GM15510 (cell line): ENCODE measurements around the gene DENND1A.

Experiments used
- POLR2A ChIP-seq: IDR thresholded peaks from 3 replicates; pipeline ENCODE4 v1.6.1; 2011; ENCODE audit warnings: borderline replicate concordance; ENCODE audit not compliant: insufficient read length; ENCODE audit errors: extremely low read depth

The DENND1A gene

GRCh38 chr9:123642291-123643278 lies 287.3 kb downstream of the DENND1A start:
- no peak for TF ChIP-seq POLR2A

DNA sequence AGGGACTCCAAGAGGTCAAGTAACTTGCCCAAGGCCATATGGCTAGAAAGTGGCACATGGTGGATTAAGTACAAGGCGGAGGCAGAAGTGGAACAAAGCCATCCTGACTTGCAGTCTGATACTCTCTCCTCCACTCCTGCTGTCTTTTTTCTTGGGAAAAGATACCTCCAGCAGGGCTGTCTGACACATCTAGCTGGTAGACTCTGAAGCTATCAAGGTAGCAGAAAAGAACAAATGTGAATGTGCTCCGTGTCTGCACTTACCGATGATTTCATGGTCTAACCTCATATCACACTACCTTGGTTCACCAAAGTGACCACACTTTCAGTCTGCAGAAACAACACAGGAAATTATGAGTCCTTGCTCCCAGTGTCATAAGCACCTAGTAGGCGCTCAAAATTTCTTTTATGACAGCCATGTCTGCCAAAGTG lies 289.1 kb downstream of the DENND1A start:
- TF ChIP-seq POLR2A: no peak

DNA sequence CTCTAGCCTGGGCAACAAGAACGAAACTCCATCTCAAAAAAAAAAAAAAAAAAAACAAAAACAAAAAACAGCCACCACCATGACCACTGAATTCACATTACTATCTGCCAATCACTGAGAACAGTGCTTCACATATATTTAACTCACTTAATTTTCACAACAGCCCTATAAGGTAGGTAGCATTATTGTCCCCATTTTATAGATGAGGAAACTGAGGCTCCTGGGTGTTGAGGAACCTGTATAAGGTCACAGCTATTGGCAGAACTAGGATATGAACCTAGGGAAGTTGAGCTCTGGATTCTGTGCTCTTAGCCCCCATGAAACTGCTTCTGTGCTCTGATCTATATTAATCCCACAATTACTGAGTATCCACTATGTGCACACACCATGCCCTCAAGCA lies 290.2 kb downstream of the DENND1A start:
- TF ChIP-seq POLR2A: no peak

GRCh38 chr9:123637945-123638634 lies 291.8 kb downstream of the DENND1A start:
- TF ChIP-seq POLR2A: no peak

- no peak for TF ChIP-seq POLR2A
Observed at GRCh38 chr9:123637606-123637944, 292.4 kb downstream of the DENND1A start.

DNA sequence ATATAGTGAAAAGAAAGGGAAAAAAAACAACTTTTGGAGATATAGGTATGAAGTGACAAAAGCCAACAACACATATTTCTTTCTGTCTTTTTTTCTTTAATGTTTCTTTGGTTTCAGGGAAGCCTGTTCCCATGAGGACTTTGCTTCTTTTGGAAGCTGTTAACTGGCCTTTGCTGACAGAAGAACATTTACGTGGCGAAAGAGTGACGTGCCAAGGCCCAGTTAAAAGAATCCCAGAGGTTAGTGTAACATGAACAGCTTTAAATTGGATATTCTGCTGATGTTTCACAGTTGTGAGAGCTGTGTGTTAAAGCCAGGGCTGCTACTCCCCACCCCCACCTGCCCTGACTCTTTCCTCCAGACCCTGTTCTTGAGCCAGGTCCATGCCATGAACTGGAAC lies 298.1 kb downstream of the DENND1A start:
- no peak for TF ChIP-seq POLR2A

- TF ChIP-seq POLR2A: no peak
Observed at GRCh38 chr9:123630233-123630632, 299.7 kb downstream of the DENND1A start.

- no peak for TF ChIP-seq POLR2A
Observed at GRCh38 chr9:123629531-123629930, 300.4 kb downstream of the DENND1A start.

GRCh38 chr9:123622711-123623241 lies 307.1 kb downstream of the DENND1A start:
- no peak for TF ChIP-seq POLR2A

DNA sequence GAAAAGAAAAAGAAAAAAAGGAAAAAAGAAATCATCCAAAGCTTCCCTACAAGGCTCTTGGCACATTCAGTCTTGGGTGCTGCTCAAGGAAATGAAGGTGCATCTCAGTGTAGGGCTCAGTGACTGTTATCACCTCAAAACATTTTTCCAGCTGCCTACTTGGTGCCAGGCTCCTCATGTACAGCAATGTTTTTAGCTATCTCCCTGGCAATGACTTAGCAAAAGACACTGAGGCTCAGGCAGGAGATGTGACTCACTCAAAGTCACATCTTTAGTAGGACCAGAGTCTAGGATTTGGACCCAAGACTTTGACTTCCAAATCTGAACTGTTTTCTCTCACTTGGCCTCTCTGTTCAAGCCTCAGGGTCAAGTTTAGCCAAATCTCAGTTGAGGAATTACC lies 309.7 kb downstream of the DENND1A start:
- no peak for TF ChIP-seq POLR2A

- TF ChIP-seq POLR2A: no peak
Observed at GRCh38 chr9:123617952-123618678, 311.8 kb downstream of the DENND1A start.

- TF ChIP-seq POLR2A: no peak
Observed at GRCh38 chr9:123617286-123617685, 312.6 kb downstream of the DENND1A start.

DNA sequence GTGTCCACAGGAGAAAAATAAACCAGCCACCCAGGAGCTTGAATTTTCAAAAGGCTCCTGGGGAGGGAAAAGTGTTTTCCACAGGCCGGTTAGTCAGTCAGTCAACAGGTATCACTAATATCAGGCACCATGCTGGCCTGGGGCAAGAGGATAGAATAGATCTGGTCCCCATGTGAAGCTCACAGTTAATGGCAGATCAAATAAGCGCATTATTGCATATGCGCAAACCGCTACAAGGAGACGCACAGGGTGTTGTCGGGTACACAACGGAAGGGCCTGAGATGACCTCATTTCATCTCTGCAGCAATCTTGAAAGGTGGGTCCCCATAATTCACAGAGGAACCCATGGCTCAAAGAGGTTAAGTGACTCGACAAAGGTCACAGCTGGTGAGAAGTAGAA lies 313.2 kb downstream of the DENND1A start:
- TF ChIP-seq POLR2A: no peak

DNA sequence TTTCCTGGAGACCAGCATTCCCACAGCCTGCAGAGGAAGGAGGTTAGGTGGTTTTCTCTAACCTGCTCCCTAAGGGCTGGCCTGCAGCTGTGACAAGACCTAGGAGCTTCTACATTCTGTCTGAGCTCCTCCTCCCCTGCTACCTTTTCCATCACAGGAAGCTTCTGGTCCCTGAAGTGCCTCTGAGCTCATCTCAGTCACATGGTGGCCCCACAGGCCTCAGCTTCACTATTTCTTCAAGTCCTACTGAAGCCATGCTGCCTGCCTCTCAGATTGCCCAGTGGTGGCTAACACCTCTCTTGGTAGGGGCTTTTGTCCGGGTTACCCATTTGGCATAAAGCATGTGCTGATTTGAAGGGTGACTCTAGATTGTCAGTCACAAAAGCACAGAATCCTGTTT lies 314.5 kb downstream of the DENND1A start:
- TF ChIP-seq POLR2A: no peak
